Stimulated activated naive B cell treated with anti-CD40 and anti-IgM and Interleukin-4, amounts not matched to agents 10 μg/mL and 1 μg/mL and 100 μg/mL, for 72 hours (primary cell): ENCODE data around the gene CORO2A.
"Not testable (repeated sequence)": the region's sequence is repeated elsewhere in the genome, so short reads cannot be mapped to it uniquely, and the experiment has no call there.

Experiments
- ATAC-seq, 2 donors: fragments of 150-1000 bp; cut with Tn5 transposase; replicated peaks; 2 replicates each; pipeline ENCODE4 v1.10.0; 2021; ENCODE audit warnings: moderate library complexity in 1 of 2
- DNase-seq: peaks from one replicate; pipeline ENCODE4 v3.0.0; 2021
- H3K27ac Mint-ChIP-seq: one replicate; pipeline ENCODE4 v1.8.0; 2022; ENCODE audit warnings: mild to moderate bottlenecking, mixed read lengths
- H3K27me3 Mint-ChIP-seq, 2 donors: one replicate each; pipeline ENCODE4 v1.8.0; 2022; ENCODE audit warnings: mixed read lengths in 2 of 2
- H3K36me3 Mint-ChIP-seq, 2 donors: one replicate each; pipeline ENCODE4 v1.8.0; 2022; ENCODE audit warnings: mixed read lengths in 2 of 2, mild to moderate bottlenecking in 1 of 2
- H3K4me1 Mint-ChIP-seq, 2 donors: one replicate each; pipeline ENCODE4 v1.8.0; 2022; ENCODE audit warnings: mixed read lengths in 2 of 2, mild to moderate bottlenecking in 1 of 2
- H3K4me3 Mint-ChIP-seq, 2 donors: one replicate each; pipeline ENCODE4 v1.8.0; 2022; ENCODE audit warnings: mild to moderate bottlenecking in 2 of 2, mixed read lengths in 2 of 2, moderate library complexity in 1 of 2
- H3K9me3 Mint-ChIP-seq, 2 donors: one replicate each; pipeline ENCODE4 v1.8.0; 2022; ENCODE audit warnings: mixed read lengths in 2 of 2, mild to moderate bottlenecking in 1 of 2

The CORO2A gene

DNA sequence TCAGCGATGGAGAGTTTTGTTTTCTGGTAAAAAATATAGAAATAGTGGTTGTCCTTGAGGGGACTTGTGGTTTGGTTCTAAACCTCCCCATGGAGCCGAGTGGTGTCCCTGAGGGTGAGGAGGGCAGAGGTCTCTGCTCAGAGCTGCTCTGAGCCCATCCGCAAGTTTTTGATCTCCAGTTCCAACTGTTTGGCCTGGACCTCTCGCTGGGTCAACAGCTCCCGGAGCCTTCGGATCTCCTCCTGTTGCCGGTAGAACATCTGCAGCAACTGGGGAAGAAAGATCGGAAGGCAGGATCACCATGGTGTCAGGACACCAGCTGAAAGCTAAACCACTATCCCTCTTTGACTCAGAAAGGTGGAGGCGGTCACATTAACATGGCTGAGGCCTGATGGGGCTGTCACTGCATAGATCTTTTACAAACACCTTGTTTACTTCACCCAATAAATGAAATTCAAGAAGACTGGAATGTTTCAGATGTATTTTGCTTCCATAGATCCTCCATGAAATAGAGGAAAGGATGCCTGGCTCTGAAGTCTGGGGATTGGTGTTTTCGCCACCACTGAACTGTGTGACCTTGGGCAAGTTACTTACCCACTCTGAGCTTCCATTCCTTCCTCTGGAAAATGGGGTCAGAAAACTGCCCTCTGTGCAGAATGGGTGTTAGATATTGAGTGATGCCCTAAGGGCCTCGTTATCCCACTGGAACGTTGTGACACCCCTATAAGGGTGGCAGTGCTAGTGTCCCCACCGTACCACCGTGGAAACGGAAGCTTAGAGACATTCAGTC lies 67.6 kb downstream of the CORO2A start:
- DNase-seq (no peak), ATAC-seq (no peak)
- Mint-ChIP-seq H3K9me3 (no peaks in the 10 kb centered on the region), H3K4me1 (peaks cover 23 to 45% of the 10 kb centered on the region in 2 donors), H3K4me3 (no peak overlapping the region), H3K27ac (no peak overlapping the region), H3K27me3 (no peaks in the 10 kb centered on the region), H3K36me3 (no peaks in the 10 kb centered on the region)

DNA sequence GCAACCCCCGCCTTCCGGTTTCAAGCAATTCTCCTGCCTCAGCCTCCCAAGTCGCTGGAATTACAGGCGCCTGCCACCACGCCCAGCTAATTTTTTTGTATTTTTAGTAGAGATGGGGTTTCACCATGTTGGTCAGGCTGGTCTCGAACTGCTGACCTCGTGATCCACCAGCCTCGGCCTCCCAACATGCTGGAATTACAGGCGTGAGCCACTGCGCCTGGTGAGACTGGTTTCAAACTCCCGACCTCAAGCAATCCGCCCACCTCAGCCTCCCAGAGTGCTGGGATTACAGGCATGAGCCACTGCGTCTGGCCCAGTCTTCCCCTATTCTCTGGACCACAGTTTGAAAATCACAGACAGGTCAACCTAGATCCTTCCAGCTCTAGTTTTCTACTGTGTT lies 68.3 kb downstream of the CORO2A start:
- DNase-seq, ATAC-seq, H3K9me3 Mint-ChIP-seq, H3K27ac Mint-ChIP-seq, H3K36me3 Mint-ChIP-seq, H3K27me3 Mint-ChIP-seq, H3K4me3 Mint-ChIP-seq: not testable (repeated sequence)
- H3K4me1 Mint-ChIP-seq = peaks cover 21 to 43% of the 10 kb centered on the region in 2 donors

DNA sequence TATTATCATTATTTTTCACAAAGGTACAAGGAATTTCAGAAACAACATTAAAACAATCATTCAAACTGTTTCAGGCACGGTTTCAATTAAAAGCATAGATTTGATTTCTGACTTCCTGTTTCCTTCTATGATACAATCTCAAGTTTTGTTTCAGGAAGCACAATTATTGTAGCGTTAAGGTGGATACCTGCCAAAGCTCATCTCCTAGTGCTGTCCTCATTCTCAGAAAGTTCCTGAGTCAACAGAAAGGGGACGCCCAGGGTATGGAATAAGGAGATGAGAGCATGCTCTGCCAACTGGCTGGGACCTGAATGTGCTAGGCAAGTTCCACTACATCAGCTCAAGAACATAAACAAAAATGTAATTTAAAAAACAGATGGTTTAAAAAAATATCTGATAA lies 71.4 kb downstream of the CORO2A start:
- H3K27ac Mint-ChIP-seq = no peak overlapping the region
- DNase-seq = no peak
- H3K9me3 Mint-ChIP-seq = no peaks in the 10 kb centered on the region
- no peaks in the 10 kb centered on the region for H3K27me3 Mint-ChIP-seq
- no peak overlapping the region for H3K4me3 Mint-ChIP-seq
- peaks cover 21 to 47% of the 10 kb centered on the region in 2 donors for H3K4me1 Mint-ChIP-seq
- no peak for ATAC-seq
- peaks cover 0 to 3% of the 10 kb centered on the region in 2 donors for H3K36me3 Mint-ChIP-seq

DNA sequence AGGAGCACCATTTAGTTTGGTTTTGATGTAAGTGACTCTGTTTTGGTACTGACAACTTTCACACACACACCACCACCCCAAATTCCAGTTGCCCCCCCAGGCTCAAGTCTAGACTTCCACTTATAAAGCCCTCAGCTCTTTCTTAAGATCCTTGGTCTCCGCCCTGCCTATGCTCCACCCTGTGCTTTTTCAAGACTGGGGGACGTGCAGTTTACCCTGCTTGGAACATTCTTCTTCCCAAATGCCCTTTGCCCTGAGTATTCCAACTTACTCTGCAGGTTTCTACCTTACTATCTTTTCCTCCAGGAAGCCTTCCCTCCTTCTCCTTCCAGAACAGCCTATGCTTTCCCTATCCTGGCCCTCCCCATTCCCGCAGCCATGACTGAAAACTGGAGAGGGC lies 72.0 kb downstream of the CORO2A start:
- no peak for DNase-seq
- no peak for ATAC-seq
- H3K4me1 Mint-ChIP-seq = peaks cover 21 to 47% of the 10 kb centered on the region in 2 donors
- H3K36me3 Mint-ChIP-seq = peaks cover 0 to 3% of the 10 kb centered on the region in 2 donors
- peak overlapping the region in 1 of 2 donors; percentile 29 for H3K4me3 Mint-ChIP-seq
- H3K27me3 Mint-ChIP-seq = no peaks in the 10 kb centered on the region
- no peaks in the 10 kb centered on the region for H3K9me3 Mint-ChIP-seq
- peak overlapping the region; percentile 68 for H3K27ac Mint-ChIP-seq

DNA sequence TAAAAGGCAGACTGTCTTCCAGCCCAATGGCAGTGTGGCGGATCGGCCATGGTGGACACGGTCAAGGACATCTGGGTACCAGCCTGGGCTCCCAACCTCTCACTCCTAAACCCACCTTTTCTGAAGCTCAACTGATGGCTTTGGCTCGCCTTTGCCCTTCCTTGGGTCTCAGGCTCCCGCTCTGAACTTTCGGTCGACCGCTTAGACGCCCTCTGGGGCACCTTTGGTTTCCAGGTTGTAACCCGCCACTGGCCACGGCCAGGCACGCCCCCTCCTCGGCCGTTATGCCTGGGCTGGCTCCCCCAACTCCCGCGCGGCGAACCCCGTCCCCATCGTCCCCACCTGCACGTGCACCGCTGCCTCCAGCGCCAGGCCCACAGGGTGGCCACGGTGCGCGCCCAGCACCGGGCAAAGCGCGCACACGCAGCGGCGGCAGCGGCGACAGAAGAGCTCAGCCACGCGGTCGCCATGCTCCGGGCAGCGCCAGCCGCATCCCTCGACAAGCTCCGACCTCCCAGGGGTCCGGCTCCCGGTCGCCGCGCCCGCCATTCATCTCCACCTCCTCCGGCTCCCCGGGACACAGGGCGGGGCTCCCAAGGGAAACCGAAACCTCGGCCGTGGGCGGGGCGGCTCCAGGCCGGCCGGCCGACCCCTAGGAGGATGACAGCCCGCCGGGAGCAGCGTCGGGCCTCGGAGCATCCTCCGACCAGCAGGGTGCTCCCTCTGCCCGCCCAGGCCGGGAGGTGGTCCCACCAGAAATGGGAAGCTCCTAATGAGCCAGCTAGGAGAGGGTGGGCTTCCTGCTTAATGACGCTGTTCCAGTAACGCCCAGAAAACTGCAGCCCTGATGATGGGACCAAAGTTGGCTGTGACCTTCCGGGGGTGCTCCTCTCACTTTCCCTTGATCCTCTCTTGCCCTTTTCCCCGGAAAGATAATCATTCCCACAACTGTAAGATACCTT lies 73.5 kb downstream of the CORO2A start, which contains the start of gene TRIM14:
TRIM14 (minus strand) TSS at position 583 of the 962 bp plus-strand sequence; CDS start at position 549, 34 bp downstream.
- DNase-seq = peak; percentile 47

DNA sequence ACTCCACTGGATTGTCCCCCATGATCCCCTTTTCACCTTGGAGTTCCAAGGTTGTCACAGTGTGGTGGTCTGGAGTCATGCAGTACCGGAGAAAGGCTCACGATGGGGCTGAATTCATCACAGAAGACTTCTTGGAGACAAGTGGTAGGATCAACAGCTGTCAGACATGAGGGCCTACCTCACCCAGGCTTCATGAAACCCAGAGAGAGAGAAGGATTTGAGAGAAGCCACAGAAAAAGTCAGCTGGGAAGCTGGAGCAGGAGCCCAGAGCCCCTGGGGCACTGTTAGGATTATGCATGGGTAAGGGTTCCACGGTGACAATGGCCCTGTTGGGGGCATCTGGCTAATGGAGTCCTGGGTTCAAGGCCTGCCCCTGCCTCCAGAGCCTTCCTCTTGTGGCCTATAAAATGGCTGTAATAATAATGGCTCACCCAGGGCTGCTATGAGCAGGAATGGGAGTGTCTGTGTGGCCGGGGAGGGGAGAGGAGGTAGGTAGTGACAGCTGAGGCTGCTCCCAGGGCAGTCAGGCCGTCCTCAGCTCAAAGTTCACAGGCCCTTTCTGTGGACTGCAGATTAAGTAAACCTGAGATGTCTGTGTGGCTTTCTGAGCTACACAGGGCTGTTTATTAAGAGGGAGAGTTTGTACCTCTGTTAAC lies 74.3 kb downstream of the CORO2A start:
- no peak for DNase-seq
- Mint-ChIP-seq H3K9me3 (no peaks in the 10 kb centered on the region), H3K27me3 (no peaks in the 10 kb centered on the region), H3K4me3 (peak overlapping the region; percentile 94 to 98), H3K36me3 (peaks cover 0 to 3% of the 10 kb centered on the region in 2 donors), H3K27ac (peak overlapping the region; percentile 95), H3K4me1 (peaks cover 20 to 47% of the 10 kb centered on the region in 2 donors)
- ATAC-seq = peak; percentile 56 to 59

More for the DNA sequence above, 73.5 kb downstream of the CORO2A start, which contains the start of gene TRIM14:
- ATAC-seq = peak; percentile 76
- no peaks in the 10 kb centered on the region for H3K27me3 Mint-ChIP-seq
- H3K36me3 Mint-ChIP-seq = peaks cover 0 to 3% of the 10 kb centered on the region in 2 donors
- H3K9me3 Mint-ChIP-seq = no peaks in the 10 kb centered on the region
- peaks cover 21 to 47% of the 10 kb centered on the region in 2 donors for H3K4me1 Mint-ChIP-seq
- H3K27ac Mint-ChIP-seq = peak within 1 kb of the TSS; percentile 95
- H3K4me3 Mint-ChIP-seq = peak within 1 kb of the TSS; percentile 94 to 98

DNA sequence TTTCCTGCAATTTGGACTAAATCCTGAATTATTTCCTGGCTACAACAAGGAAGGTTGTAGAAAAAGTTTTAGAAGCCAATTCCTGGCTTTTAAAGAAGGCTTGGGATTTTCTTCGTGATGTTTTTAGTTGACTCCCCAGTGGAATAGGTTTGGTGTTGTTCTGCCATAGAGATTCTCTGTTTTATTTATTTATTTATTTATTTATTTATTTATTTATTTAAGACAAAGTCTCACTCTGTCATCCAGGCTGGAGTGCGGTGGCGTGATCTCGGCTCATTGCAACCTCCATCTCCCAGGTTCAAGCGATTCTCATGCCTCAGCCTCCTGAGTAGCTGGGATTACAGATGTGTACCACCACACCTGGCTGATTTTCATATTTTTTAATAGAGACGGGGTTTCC lies 75.3 kb downstream of the CORO2A start:
- H3K27me3 Mint-ChIP-seq, H3K4me3 Mint-ChIP-seq, H3K27ac Mint-ChIP-seq, DNase-seq, H3K9me3 Mint-ChIP-seq, H3K36me3 Mint-ChIP-seq, ATAC-seq: not testable (repeated sequence)
- H3K4me1 Mint-ChIP-seq = peaks cover 19 to 47% of the 10 kb centered on the region in 2 donors

DNA sequence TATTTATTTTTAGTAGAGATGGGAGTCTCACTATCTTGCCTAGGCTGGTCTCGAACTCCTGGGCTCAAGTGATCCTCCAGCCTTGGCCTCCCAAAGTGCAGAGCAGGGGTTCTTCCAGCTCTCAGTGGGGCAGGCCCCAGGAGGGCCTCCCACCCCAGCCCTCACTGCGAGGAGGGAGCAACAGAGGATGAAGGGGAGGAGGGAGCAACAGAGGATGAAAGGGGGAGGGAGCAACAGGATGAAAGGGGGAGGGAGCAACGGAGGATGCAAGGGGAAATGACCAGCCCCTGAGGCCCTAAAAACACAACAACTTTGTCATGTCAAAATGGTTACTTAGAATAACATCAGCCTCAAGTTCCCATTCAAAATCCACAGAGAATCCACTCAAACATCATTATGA lies 83.4 kb downstream of the CORO2A start:
- Mint-ChIP-seq H3K27me3 (no peaks in the 10 kb centered on the region), H3K4me3 (no peak overlapping the region), H3K9me3 (no peaks in the 10 kb centered on the region), H3K36me3 (peaks cover 5 to 25% of the 10 kb centered on the region in 2 donors), H3K4me1 (peaks cover 33 to 66% of the 10 kb centered on the region in 2 donors), H3K27ac (peak overlapping the region; percentile 95)
- DNase-seq (no peak), ATAC-seq (peak in 1 of 2 donors; percentile 6)

DNA sequence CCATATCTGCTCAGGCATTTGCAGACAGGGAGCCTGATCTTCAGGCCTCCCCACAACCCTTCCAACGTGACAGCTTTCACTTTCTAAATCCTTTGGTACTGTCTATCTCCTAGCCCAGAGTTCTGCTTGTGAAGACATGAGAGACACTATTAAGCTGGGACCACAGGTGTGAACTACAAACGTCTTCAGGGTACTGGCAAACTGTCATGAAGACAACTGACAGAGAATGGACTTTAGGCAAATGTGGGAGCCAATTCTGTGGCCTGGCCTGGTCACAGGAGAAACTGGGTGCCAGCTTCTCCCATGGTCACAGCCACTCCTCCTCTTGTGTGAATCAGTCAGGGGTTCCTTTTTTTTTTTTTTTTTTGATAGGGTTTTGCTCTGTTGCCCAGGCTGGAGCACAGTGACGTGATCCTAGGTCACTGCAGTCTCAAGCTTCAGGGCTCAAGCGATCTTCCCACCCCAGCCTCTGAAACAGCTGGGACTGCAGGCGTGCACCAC lies 83.9 kb downstream of the CORO2A start:
- H3K27me3 Mint-ChIP-seq = no peaks in the 10 kb centered on the region
- DNase-seq (peak; percentile 32), ATAC-seq (peak; percentile 86 to 87)
- H3K9me3 Mint-ChIP-seq = no peaks in the 10 kb centered on the region
- H3K4me1 Mint-ChIP-seq = peaks cover 37 to 71% of the 10 kb centered on the region in 2 donors
- H3K4me3 Mint-ChIP-seq = peak overlapping the region; percentile 68 to 79
- peaks cover 5 to 25% of the 10 kb centered on the region in 2 donors for H3K36me3 Mint-ChIP-seq
- H3K27ac Mint-ChIP-seq = peak overlapping the region; percentile 95

DNA sequence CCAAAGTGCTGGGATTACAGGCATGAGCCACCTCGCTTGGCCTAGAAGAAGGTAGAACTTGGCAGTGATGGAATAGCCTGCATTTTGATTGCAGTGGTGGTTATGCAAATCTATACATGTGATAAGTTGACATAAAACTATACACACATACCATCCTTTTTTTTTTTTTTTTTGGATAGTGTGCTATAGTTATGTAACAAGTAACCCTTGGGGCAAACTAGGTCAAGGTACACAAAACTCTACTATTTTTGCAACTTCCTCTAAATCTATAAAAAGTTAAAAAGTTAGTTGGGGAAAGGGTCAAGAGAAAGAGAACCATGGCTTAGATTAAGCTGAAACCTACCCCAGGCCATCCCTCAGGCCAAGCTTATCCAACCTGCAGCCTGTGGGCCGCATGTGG lies 84.5 kb downstream of the CORO2A start:
- no peak for DNase-seq
- Mint-ChIP-seq H3K36me3 (peaks cover 5 to 25% of the 10 kb centered on the region in 2 donors), H3K27ac (peak overlapping the region; percentile 95), H3K4me1 (peaks cover 38 to 73% of the 10 kb centered on the region in 2 donors), H3K27me3 (no peaks in the 10 kb centered on the region), H3K4me3 (peak overlapping the region in 1 of 2 donors; percentile 28), H3K9me3 (no peaks in the 10 kb centered on the region)
- peak; percentile 24 to 27 for ATAC-seq

DNA sequence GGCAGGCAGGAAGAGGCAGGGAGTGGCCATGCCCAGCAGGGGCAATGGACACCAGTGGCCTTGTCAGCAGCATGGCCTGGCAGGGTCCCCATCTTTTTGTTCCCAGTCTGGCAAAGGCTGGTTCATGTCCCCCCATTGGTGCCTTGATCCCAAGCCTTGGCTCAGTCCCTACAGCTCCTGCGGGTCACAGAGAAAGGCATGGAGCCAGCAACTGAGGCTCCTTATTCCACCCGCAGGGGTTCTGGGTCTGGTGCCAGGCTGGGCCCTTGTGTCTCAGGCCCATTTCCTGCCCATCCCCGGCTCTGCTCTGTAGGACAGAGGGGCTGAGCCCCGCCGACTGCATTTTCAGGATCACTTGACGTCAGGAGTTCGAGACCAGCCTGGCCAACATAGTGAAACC lies 87.4 kb downstream of the CORO2A start:
- Mint-ChIP-seq H3K4me3 (no peak overlapping the region), H3K27me3 (no peaks in the 10 kb centered on the region), H3K4me1 (peaks cover 41 to 80% of the 10 kb centered on the region in 2 donors), H3K9me3 (no peaks in the 10 kb centered on the region), H3K27ac (no peak overlapping the region), H3K36me3 (peaks cover 5 to 22% of the 10 kb centered on the region in 2 donors)
- DNase-seq (no peak), ATAC-seq (no peak)

DNA sequence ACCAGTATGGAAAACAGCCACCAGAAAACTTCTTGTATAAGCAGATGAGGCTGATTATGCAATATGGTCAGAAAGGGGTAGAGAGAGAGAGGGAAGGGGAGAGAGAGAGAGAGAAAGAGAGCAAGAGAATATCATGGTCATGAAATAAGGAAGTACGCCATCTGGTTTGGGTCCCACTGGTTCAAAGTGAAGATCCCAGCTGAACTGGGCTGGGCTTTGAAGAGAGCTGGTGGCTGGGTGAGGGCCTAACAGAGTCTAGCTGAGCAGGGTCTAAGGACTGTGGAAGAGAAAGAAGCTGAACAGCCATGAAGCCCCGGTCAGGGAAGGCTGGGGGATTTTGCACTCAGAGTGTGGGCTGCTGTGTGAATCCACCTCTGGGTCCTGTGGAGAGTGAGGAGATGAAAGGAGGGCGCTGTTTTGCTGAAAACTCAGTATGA lies 88.0 kb downstream of the CORO2A start:
- no peak for DNase-seq
- H3K27me3 Mint-ChIP-seq = no peaks in the 10 kb centered on the region
- ATAC-seq = peak in 1 of 2 donors; percentile 10
- H3K36me3 Mint-ChIP-seq = peaks cover 6 to 23% of the 10 kb centered on the region in 2 donors
- peak overlapping the region; percentile 87 for H3K27ac Mint-ChIP-seq
- no peak overlapping the region for H3K4me3 Mint-ChIP-seq
- no peaks in the 10 kb centered on the region for H3K9me3 Mint-ChIP-seq
- H3K4me1 Mint-ChIP-seq = peaks cover 44 to 81% of the 10 kb centered on the region in 2 donors

DNA sequence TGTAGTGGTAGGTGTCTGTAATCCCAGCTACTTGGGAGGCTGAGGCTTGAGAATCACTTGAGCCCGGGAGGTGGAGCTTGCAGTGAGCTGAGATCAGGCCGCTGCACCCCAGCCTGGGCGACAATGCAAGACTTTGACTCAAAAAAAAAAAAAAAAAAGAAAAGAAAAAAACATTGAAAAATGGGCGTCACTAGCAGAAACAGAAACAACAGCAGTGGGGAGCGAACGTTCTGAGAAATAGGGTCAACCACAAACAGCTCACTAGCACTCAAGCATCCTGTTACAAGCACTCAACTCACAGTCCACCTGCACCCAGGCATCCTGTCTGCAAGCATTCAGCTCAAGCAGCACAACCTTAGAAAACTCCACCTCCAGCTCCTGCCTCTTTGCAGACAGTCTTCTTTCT lies 90.6 kb downstream of the CORO2A start:
- no peaks in the 10 kb centered on the region for H3K9me3 Mint-ChIP-seq
- H3K36me3 Mint-ChIP-seq = peaks cover 6 to 25% of the 10 kb centered on the region in 2 donors
- DNase-seq (peak; percentile 59), ATAC-seq (peak; percentile 98 to 99)
- H3K4me3 Mint-ChIP-seq = peak overlapping the region; percentile 46 to 64
- H3K27ac Mint-ChIP-seq = peak overlapping the region; percentile 1
- no peaks in the 10 kb centered on the region for H3K27me3 Mint-ChIP-seq
- peaks cover 35 to 57% of the 10 kb centered on the region in 2 donors for H3K4me1 Mint-ChIP-seq
